ENCODE measurements around the gene ARFRP1.
"Not testable (repeated sequence)": the region's sequence is repeated elsewhere in the genome, so short reads cannot be mapped to it uniquely, and the experiment has no call there.

The ARFRP1 gene

GRCh38 chr20:63653974-63654668, 53.7 kb downstream of the ARFRP1 start:
- no peak for DNase-seq (ENCODE audit: low read depth, low spot score)
- H3K4me3 ChIP-seq (ENCODE audit: low read depth, low read length): no peak overlapping the region; the same call in 1 of the 2 replicates
- TF ChIP-seq CTCF (IDR thresholded peaks at IDR 0.05; ENCODE audit: insufficient read depth, low read length, missing control alignments): no peak
- POLR2A ChIA-PET: no interaction called here
- CTCF ChIA-PET: no interaction called here

DNA sequence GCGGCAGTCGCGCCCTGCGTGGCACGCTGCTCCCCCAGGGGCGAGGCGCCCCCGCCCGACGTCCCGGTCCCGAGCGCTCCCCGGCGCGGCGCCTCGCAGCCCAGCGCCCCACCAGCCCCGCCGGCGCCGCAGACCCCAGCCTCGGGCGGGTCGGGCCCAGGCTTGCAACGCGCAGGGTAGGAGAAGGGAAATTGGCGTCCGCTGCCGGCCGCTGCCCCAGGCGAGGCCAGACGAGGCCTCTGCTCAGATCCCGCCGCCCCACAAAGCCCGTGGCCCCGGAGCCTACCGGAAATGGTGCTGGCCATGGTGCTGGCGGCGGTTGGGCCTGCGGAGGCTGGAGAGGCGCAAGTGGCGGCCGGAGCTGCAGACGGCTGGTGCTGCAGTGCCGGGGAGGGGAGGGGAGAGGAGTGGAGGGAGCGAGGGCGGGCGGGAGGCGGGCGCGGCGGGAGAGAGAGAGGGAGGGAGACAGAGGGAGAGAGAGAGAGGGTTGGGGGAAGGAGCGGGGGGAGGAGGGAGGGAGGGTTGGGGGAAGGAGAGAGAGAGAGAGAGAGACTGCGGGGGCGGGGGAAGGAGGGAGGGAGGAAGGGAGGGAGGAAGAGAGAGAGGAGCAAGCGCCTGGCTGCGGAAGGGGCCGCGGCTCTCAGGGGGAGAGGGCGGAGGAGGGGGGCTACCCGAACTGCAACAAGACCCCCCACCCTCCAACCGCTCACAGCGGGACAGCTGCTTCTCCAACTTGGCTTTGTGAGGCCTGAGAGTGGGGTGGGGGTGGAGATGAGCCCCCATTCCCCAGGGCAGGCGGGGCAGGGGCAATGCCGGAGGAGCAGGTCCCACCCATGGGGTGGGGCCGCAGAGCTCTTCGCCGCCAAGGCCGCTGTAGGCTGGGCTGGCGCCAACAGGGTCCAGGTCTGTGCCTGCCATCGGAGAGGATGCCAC, 54.5 kb downstream of the ARFRP1 start, which contains the start of gene STMN3:
Gene STMN3, minus strand, starts transcription at position 384 of the 933 bp plus-strand sequence. Its CDS starts 79 bp downstream, at position 305.
- H3K4me3 ChIP-seq (ENCODE audit: low read depth, low read length): peak within 1 kb of the TSS; percentile 55
- DNase-seq (ENCODE audit: low read depth, low spot score): peak; percentile 9
- CTCF ChIA-PET: interaction anchor here (1.0 kb wide), 1 partner anchor 321 kb away, joined by 3 read pairs; no protein-coding TSS in a partner anchor
- TF ChIP-seq CTCF (IDR thresholded peaks at IDR 0.05; ENCODE audit: insufficient read depth, low read length, missing control alignments): no peak
- POLR2A ChIA-PET: no interaction called here

DNA sequence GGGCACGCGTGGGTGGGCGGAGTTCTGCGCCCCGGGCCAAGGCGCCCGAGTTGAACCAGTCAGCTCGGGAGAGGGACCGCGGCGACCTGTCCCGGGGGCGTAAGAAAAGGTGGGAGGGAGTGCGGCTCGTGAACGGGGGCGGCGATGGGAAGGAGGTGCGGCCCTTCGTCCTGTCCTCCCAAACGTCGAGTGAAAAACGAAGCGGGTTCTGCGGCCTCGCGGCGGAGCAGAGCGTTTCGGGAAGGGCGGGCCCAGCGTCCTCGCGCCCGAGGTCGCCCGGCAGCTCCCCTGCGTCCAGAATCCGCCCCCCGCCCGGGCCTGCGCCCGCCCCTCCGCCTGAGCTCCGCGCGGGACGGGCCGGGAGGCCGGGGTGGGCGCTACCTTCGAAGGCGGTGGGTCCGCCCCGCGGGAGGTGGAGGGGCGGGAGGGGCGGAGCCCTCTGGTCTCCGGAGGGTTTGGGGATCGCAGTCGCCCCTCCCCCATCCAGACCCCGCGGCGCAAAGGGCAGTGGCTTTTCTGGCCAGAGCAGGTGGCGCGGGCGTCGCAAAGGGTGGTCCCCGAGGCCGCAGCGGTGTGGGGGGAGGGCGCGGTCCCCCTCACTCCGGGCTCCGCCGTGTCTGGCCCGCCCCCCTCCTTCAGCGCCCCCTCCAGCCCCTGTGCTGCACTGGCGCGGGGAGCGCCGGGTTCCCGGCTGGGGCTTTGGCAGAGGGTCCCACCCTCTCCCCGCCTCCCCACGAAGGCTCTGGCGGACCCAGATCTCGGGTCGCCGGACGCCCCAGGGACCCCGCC, 55.4 kb downstream of the ARFRP1 start:
- no peak for DNase-seq (ENCODE audit: low read depth, low spot score)
- ChIA-PET POLR2A (no interaction called here), CTCF (interaction anchor here (1.0 kb wide), 2 partner anchors 9 to 322 kb away, joined by 3 to 4 read pairs; no protein-coding TSS in a partner anchor)
- peak overlapping the region; percentile 55 for H3K4me3 ChIP-seq (ENCODE audit: low read depth, low read length)
- no peak for TF ChIP-seq CTCF (IDR thresholded peaks at IDR 0.05; ENCODE audit: insufficient read depth, low read length, missing control alignments)

GRCh38 chr20:63651942-63652191, 55.9 kb downstream of the ARFRP1 start:
- ChIA-PET POLR2A (no interaction called here), CTCF (interaction anchor here (1.0 kb wide), 1 partner anchor 8 kb away, joined by 4 read pairs; no protein-coding TSS in a partner anchor)
- TF ChIP-seq CTCF (IDR thresholded peaks at IDR 0.05; ENCODE audit: insufficient read depth, low read length, missing control alignments): no peak
- H3K4me3 ChIP-seq (ENCODE audit: low read depth, low read length): peak overlapping the region; percentile 55; the same call in 1 of the 2 replicates
- no peak for DNase-seq (ENCODE audit: low read depth, low spot score)

GRCh38 chr20:63650486-63650885, 57.3 kb downstream of the ARFRP1 start:
- CTCF ChIA-PET; H3K4me3 ChIP-seq (ENCODE audit: low read depth, low read length); DNase-seq (ENCODE audit: low read depth, low spot score); POLR2A ChIA-PET: not testable (repeated sequence)

GRCh38 chr20:63648895-63649589, 58.7 kb downstream of the ARFRP1 start:
- no peak for DNase-seq (ENCODE audit: low read depth, low spot score)
- no peak for TF ChIP-seq CTCF (IDR thresholded peaks at IDR 0.05; ENCODE audit: insufficient read depth, low read length, missing control alignments)
- ChIA-PET POLR2A (no interaction called here), CTCF (no interaction called here)
- H3K4me3 ChIP-seq (ENCODE audit: low read depth, low read length): no peak overlapping the region

All from AG04449 (cell line).